Neural progenitor cell (in vitro differentiated cells): ENCODE data around the gene CREBL2.

ENCODE experiments used
- CTCF ChIP-seq: fragments of 200-600 bp; sonication (generic); IDR thresholded peaks from 2 replicates; pipeline ENCODE4 v1.5.1; 2017; ENCODE audit warnings: antibody characterized with exemption, mild to moderate bottlenecking
- EZH2 ChIP-seq: fragments of 200-600 bp; sonication (generic); IDR thresholded peaks from 2 replicates; pipeline ENCODE4 v1.6.1; 2017; ENCODE audit warnings: antibody characterized with exemption, mild to moderate bottlenecking, moderate library complexity

DNA sequence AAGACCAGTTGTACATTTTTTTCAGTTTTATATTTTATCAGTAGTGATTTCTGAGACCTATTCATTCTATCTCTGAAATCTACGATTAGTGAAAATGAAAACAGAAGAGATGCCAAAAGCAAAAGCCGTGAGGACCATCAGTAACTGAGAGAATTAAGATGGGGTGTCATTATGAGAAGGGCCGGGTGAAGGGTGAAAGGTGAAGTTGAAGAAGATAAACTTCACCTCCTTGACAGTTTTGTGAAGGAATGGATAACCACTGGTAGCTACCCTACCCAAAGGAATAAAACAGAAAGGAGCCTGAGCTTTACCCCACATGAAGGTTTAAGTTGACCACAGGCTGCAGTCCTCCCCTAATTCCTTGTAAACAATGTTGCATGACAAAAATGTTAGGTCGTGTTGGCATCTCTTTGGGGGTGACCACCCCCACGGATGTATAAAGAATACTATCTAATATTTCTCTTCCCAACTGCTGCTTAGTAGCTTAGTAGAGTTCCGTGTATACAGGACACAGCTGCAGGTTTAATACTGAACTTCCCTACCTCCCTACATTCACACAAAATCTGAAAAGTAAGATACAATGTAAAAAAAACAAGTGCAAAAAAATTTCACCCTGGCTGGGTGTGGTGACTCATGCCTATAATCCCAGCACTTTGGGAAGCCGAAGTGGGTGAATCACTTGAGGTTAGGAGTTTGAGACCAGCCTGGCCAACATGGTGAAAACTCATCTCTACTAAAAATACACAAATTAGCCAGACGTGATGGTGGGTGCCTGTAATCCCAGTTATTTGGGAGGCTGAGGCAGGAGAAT is 60.4 kb downstream of the CREBL2 start:
- TF ChIP-seq CTCF (no peak), EZH2 (no peak)
